PFSK-1 (cell line): ENCODE data around the gene JPH4.

Experiments
- FOXP2 ChIP-seq: optimal IDR thresholded peaks from 2 replicates; pipeline ENCODE3; 2011; ENCODE audit warnings: borderline replicate concordance, control low read depth, inconsistent platforms; ENCODE audit not compliant: insufficient read depth; ENCODE audit errors: extremely low read length, extremely low read depth
- POLR2AphosphoS5 ChIP-seq: IDR thresholded peaks from 2 replicates; pipeline ENCODE4 v1.6.1; 2012; ENCODE audit warnings: low read depth, mild to moderate bottlenecking, control low read depth, low read length, moderate library complexity
- REST ChIP-seq, 2 experiments: IDR thresholded peaks; 2 replicates each; pipeline versions ENCODE4 v1.6.1 to v1.8.0; 2011 to 2012; ENCODE audit warnings: low read depth in 2 of 2, low read length in 2 of 2, control low read depth in 1 of 2, inconsistent platforms in 1 of 2, mild to moderate bottlenecking in 1 of 2, moderate library complexity in 1 of 2; ENCODE audit not compliant: insufficient read depth in 1 of 2
- SIN3A ChIP-seq: IDR thresholded peaks from 2 replicates; pipeline ENCODE4 v1.6.1; 2012; ENCODE audit warnings: mild to moderate bottlenecking, low read length, moderate library complexity, borderline replicate concordance; ENCODE audit not compliant: insufficient read depth
- TAF1 ChIP-seq: IDR thresholded peaks from 2 replicates; pipeline ENCODE4 v1.6.1; 2012; ENCODE audit warnings: low read length, control low read depth, borderline replicate concordance; ENCODE audit not compliant: insufficient read depth

The JPH4 gene

GRCh38 chr14:23566778-23567185, 11.8 kb downstream of the JPH4 start:
- TF ChIP-seq REST (IDR thresholded peaks at IDR 0.05; ENCODE audit: insufficient read depth in 1 of 2, low read depth in 2 of 2, low read length in 2 of 2): no peak
- no peak for TF ChIP-seq POLR2AphosphoS5
- no peak for TF ChIP-seq SIN3A
- TF ChIP-seq TAF1: no peak
- TF ChIP-seq FOXP2: no peak

GRCh38 chr14:23566112-23566777, 12.3 kb downstream of the JPH4 start:
- TF ChIP-seq SIN3A: no peak
- no peak for TF ChIP-seq FOXP2
- no peak for TF ChIP-seq TAF1
- TF ChIP-seq REST (IDR thresholded peaks at IDR 0.05; ENCODE audit: insufficient read depth in 1 of 2, low read depth in 2 of 2, low read length in 2 of 2): no peak

GRCh38 chr14:23565626-23566025, 13.0 kb downstream of the JPH4 start:
- TF ChIP-seq REST (IDR thresholded peaks at IDR 0.05; ENCODE audit: insufficient read depth in 1 of 2, low read depth in 2 of 2, low read length in 2 of 2): no peak
- no peak for TF ChIP-seq POLR2AphosphoS5
- no peak for TF ChIP-seq SIN3A
- no peak for TF ChIP-seq FOXP2
- no peak for TF ChIP-seq TAF1

GRCh38 chr14:23564876-23565275, 13.7 kb downstream of the JPH4 start:
- TF ChIP-seq TAF1 (no peak), REST (IDR thresholded peaks at IDR 0.05; ENCODE audit: insufficient read depth in 1 of 2, low read depth in 2 of 2, low read length in 2 of 2) (no peak), SIN3A (no peak), POLR2AphosphoS5 (no peak)
